NCI-H460 (cell line): Measurements from ENCODE around the gene POU2F2. TPM values are rescaled to one million over a fixed set of nuclear protein-coding genes. Genes with fewer than 3 reads are reported as not detected.
"Not testable (repeated sequence)": the region's sequence is repeated elsewhere in the genome, so short reads cannot be mapped to it uniquely, and the experiment has no call there.

ENCODE experiments used
- DNase-seq: peaks from one replicate; pipeline ENCODE4 v3.0.0-alpha.2; 2016; ENCODE audit warnings: low read depth; ENCODE audit errors: extremely low read depth
- total RNA-seq: library from RNA; depleted of rRNA; stranded (reverse); fragments of >200 nt; shearing (Covaris generic); gene quantifications from 2 replicates; pipeline ENCODE4 v1.2.3, GENCODE V29; 2014

Gene POU2F2
- total RNA-seq, 1 experiment from 2014 or later: 0.02 TPM

DNA sequence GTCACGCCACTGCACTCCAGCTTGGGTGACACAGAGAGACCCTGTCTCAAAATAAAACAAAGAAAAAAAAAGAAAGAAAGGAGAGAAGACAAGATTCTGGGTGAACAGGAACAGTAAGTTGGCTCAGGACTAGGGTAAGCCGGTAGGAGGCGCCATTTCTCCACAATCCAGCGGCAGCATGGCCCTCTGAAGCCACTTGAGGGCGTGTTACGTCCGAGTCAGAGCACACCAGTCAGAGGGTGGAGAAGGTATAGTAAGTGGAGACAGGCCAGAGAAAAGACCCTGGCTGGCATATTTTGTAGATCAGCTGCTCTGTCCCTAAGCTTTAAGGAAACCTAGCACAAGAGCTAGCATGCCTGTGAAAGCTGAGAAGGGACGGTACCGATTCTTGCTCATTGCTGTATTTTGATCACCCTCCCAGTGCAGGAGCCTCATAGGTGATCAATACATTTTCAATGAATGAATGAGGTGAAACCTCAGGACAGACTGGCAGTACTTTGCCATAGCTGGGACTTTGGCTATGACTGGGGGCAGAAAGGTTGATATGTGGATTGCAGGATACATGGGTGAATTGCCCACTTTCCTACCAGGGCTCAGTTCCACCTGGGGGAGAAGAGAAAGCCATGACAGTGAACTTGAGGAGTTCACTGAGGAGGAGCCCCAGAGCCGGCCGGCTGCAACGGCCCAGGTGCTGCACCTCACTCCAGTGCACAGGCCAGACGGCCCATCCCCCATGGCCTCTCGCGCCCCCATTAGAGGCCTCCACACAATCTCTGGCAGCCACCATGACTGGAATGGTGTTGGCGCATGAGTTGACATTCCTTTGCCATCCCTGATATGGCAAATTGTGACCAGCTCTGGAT lies 23.5 kb downstream of the POU2F2 start:
- peak; percentile 76 for DNase-seq

DNA sequence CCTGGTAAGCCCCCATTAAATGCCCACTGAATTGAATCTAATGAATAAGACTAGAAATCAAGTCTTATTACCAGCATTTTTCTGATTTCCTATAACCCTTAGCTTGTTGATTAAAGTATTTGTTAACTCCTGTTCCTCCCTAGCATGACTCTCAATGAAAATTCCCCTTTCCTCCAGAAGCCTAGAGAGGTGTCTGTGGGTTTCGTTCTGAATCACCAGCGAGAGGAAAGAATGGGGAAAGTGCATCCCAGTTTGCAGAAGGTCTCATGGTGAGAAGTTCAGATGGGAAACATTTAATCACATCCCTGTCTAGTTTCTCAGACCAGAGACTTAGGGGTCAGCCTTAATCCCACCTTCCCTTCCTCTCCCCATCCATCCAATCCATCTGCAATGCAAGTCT lies 26.9 kb downstream of the POU2F2 start:
- DNase-seq: no peak

DNA sequence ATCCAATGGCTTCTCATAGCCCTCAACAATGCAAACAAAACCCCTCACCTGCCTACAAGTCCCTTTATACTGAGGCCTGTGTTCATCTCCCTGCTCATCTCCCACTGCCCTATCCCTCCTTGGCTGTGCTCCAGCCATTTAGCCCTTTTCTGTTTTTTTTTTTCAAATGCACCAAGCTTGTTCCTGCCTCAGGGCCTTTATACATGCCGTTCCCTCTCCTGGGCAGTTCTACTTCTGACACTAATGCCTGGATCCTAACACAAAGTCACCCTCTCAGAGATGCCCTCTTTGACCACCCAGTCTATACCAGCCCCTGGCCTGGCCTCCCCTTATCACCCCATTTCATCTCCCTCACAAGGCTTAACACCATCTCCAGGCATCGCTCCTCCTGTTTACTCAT lies 29.4 kb downstream of the POU2F2 start:
- DNase-seq: no peak

DNA sequence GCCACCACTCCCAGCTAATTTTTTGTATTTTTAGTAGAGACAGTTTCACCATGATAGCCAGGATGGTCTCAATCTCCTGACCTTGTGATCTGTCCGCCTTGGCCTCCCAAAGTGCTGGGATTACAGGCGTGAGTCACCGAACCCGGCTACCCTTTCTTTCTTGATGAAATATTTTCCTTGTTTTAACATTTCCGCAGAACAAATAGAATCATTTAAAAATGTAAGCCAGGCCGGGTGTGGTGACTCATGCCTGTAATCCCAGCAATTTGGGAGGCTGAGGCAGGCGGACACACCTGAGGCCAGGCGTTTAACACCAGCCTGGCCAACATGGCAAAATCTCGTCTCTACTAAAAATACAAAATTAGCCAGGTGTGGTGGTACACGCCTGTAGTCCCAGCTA lies 32.0 kb downstream of the POU2F2 start:
- DNase-seq: not testable (repeated sequence)

DNA sequence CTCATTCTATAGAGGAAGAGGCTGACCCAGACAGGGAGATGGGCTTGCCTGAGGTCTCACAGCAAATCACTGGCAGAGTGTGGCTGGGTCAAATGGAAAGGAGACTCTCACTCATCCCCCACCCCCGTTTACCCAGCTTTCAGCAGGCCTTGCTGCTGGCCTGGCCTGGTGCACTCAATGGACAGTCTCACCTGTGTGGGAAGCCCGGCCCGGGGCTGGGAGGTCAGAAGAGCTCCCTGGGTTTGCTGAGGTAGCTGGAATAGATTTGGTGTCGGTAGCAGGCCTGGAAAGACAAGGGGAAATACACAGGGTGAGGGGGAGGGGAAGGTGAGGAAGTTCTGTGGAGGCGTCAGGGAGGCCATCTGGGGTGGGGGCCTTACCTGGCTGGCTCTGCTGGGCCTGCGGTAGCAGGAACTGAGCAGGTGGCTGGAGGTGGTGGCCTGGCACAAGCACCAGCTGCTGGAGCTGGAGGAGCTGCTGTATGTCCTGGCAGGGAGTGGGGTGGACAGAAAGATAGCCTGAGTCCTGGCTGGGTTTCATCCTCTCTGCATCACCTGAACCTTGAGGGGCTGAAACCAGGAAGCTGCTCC lies 32.8 kb downstream of the POU2F2 start:
- DNase-seq: no peak

DNA sequence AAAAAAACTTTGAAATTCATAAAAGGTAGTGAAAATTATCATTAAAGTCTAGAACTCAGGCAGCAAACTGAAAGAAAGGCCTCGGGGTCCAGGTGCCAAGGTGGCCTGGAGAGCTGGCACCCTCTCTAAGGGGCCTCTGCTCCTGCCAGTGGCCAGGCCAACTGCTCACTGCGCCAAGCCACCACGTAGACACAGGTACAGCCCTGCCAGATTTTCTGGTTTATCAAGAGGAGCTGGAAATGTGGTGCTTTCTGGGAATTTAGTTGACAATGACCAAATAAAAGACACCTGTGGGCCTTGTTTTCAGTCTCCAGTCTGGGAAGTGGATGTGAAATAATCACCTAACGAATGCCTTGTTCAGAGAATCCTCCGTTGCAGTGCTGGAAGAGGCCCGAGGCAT lies 33.5 kb downstream of the POU2F2 start:
- no peak for DNase-seq

DNA sequence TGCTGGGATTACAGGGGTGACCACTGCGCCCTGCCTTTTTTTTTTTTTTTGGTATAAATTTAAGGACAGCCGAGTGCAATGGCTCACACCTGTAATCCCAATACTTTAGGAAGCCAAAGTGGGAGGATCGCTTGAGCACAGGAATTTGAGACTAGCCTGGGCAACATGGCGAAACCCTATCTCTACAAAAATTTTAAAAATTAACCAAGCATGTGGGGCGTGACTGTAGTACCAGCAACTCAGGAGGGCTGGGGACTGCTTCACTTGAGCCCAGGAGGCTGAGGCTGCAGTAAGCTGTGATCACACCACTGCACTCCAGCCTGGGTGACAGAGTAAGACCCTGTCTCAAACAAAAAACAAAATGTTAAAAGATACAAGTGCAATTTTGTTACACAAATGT lies 34.8 kb downstream of the POU2F2 start:
- no peak for DNase-seq

DNA sequence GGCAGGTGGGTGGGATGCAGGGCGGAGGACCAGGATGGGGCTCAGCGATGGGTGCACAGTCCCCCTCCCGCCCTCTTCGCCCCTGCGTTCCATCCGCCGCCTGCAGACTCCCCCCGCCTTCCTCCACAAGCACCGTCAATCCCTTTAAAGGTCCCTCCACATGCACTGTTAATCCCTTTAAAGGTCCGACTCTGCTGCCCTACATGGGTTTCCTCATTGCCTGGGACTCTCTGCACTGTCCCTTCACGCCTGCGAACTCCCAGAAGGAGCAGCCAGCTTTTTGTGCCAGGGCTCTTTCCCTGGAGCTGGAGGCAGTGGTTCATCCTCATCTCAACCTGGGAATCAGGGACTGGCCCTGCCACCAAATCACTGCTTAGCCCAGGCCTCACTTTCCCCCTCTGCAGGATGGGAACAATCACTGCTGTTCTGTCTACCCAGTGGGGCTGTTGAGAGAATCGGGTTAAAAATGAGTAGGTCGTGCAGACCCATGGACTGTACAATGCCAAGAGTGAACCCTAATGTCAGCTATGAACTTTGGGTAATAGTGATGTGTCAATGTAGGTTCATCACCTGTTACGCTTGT lies 35.9 kb downstream of the POU2F2 start:
- no peak for DNase-seq

GRCh38 chr19:42095814-42096230 lies 36.4 kb downstream of the POU2F2 start:
- no peak for DNase-seq

GRCh38 chr19:42095142-42095813 lies 37.0 kb downstream of the POU2F2 start:
- DNase-seq: no peak

DNA sequence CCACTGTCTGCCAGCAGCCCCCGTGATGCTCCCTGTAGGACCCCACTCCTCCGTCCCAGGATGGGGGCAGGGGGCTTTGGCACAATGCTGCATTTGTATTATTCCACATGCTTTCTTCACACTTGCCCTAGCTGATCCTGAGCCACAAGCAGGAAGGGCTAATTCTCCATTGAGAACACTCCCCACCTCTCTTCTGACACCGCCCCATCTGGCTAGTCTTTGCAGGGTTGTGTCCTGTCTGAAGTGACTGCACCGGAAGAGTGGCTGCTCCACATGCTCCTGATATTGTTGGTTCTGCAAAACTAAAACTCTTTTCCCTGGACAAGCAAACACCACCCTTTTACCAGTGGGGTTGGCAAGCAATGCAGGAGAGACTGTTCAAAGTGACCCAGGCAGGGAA lies 38.3 kb downstream of the POU2F2 start:
- DNase-seq: no peak

- DNase-seq: no peak
Observed at GRCh38 chr19:42093505-42093904, 38.7 kb downstream of the POU2F2 start.

GRCh38 chr19:42092350-42092749 lies 39.9 kb downstream of the POU2F2 start:
- no peak for DNase-seq

- no peak for DNase-seq
Observed at GRCh38 chr19:42091742-42092141, 40.5 kb downstream of the POU2F2 start.

- no peak for DNase-seq
Observed at GRCh38 chr19:42091300-42091699, 40.9 kb downstream of the POU2F2 start.

DNA sequence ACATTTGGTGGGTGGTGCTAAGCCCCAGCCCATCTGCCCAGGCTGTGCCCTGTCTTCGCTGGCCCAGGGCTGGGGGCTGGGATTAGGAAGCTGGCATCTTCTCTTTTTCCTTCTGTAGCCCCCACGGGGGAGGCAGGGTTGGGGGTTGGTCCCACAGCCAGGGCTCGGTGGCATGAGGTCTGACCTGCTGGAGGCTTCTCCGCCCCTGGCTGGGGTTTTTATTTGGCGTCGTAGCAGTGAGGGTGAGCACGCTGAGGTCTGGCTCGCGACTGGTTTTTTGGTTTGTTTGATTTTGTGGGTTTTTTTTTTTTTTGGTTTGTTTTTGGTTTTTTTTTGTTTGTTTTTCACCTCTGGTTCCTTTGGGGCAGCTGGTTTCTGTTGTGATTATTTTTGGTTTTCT lies 41.6 kb downstream of the POU2F2 start:
- no peak for DNase-seq

DNA sequence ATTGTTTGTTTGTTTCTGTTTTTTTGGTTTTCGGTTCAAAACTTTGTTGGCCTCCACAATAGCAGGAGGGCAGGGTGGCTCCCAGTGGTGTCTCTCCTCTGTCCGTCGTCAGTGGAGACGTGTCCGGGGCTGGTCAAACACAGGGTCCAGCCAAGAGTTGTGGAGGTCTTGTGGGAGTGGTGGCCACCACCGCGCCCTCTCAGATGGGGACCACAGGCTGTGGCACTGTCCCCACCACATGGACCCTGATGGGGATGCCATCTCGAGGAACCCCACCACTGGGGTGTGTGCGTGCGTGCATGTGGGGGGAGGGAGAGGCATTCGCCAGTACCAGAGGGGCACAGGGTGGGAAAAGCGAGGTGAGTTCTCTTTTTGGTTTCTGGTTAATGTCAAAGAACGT lies 42.5 kb downstream of the POU2F2 start:
- DNase-seq: no peak

DNA sequence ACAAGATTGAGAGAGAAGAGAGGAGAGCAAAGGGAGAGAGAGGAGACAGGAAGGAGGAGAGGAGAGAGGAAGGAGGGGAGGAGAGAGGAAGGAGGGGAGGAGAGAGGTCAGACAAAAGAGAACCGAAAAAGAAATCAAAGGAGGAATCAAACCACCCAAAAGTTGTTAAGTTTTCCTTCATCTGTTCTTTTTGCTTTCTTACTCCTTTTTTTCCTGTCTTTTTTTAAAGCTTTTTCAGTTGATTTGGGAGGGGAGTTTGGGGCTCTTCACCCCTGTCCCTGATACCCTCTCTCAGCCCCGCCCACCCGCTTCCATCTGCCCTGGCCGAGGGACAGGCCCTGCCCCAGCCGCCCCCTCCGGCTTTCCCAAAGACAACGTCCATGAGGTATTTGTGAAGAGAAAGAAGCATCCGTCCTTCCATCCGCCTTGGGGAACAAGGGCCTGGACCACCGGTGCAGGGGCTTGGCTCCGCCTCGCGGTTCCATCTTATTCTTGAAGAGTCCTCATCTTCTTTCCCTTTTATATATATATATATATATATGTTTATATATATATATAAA lies 43.0 kb downstream of the POU2F2 start:
- DNase-seq: no peak

DNA sequence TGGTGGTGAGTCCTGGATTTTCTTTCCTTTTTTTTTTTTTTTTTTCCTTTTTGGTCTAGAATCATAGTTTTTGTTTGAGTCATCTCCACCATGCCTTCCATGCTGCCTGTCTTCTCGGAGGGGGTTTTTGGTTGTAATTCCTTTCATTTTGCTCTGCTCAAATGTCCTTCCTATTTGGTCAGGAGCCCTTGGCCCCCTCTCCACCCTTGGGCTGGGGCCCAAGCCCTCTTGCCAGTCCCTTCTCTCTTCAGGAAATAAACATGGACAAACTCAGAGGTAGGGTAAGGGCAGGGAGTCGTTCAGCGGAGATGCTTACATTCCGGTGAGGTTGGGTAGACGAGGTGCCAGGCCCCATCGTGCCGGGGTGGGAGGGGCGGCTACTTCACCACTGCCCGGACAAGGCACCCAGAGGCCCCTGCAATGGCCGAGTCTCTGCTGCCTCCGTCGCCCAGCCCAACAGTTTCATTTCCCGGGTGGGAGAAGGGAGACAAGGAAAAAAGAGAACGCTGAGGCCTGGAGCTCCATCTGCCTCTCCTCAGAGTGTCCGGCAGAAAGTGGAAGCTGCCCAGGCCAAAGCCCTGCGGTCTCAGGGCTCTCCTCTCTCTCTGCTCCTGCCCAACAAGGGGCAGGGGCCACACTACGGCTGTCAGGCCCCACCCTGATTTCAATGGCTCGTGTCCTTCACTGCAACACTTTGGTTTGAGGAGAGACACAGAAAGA lies 43.6 kb downstream of the POU2F2 start:
- DNase-seq: no peak

GRCh38 chr19:42086770-42087550 lies 45.3 kb downstream of the POU2F2 start:
- DNase-seq: no peak
